SU-DHL-6 (cell line): ENCODE data around the gene PTGR3.

ENCODE experiments used
- H2AFZ ChIP-seq: fragments of 200-600 bp; sonication (generic); 2 replicates; pipeline ENCODE4 v1.6.1; 2014; ENCODE audit warnings: low read depth, mild to moderate bottlenecking, moderate library complexity, mixed read lengths, antibody characterized with exemption, low read length; ENCODE audit not compliant: severe bottlenecking
- H3F3A ChIP-seq: fragments of 200-600 bp; shearing (Covaris generic); 2 replicates; pipeline ENCODE4 v1.6.0; 2016; ENCODE audit warnings: antibody characterized with exemption, mild to moderate bottlenecking; ENCODE audit not compliant: insufficient read depth
- H3K27ac ChIP-seq: fragments of 200-600 bp; sonication (generic); 2 replicates; pipeline ENCODE4 v1.5.1; 2016; ENCODE audit warnings: low read depth, mild to moderate bottlenecking, low read length, moderate library complexity, mixed read lengths
- H3K27me3 ChIP-seq: fragments of 200-600 bp; sonication (generic), shearing (Covaris generic); 2 replicates; pipeline ENCODE4 v1.6.0; 2014; ENCODE audit warnings: mild to moderate bottlenecking, low read length
- H3K36me3 ChIP-seq: fragments of 200-600 bp; sonication (generic); 2 replicates; pipeline ENCODE4 v1.6.1; 2014; ENCODE audit warnings: mild to moderate bottlenecking, low read length, mixed read lengths
- H3K4me2 ChIP-seq: fragments of 300-600, 200-600 bp; shearing (Covaris generic), sonication (generic); 2 replicates; pipeline ENCODE4 v1.6.0; 2014; ENCODE audit warnings: low read length, low read depth, mild to moderate bottlenecking; ENCODE audit not compliant: poor library complexity, severe bottlenecking
- H3K4me3 ChIP-seq: fragments of 200-600 bp; sonication (generic); 2 replicates; pipeline ENCODE4 v1.5.1; 2014; ENCODE audit warnings: antibody characterized with exemption, low read length, mild to moderate bottlenecking, mixed read lengths; ENCODE audit not compliant: insufficient read depth, poor library complexity, severe bottlenecking
- H3K79me2 ChIP-seq: fragments of 200-600 bp; sonication (generic); 2 replicates; pipeline ENCODE4 v1.6.1; 2014; ENCODE audit warnings: mild to moderate bottlenecking, low read length, moderate library complexity; ENCODE audit not compliant: insufficient read depth
- H3K9ac ChIP-seq: fragments of 200-600 bp; sonication (generic); 2 replicates; pipeline ENCODE4 v1.7.0; 2014; ENCODE audit warnings: mild to moderate bottlenecking, low read length
- H3K9me2 ChIP-seq: fragments of 200-600 bp; sonication (generic); replicated peaks from 2 replicates; pipeline ENCODE4 v1.6.1; 2014; ENCODE audit warnings: low read length; ENCODE audit not compliant: insufficient read depth
- H3K9me3 ChIP-seq: fragments of 200-600 bp; sonication (generic); 2 replicates; pipeline ENCODE4 v1.6.1; 2014; ENCODE audit warnings: low read length, mixed read lengths; ENCODE audit not compliant: insufficient read depth
- H4K20me1 ChIP-seq: fragments of 200-600 bp; sonication (generic); 2 replicates; pipeline ENCODE4 v1.6.1; 2014; ENCODE audit warnings: low read depth, mild to moderate bottlenecking, antibody characterized with exemption, low read length, moderate library complexity, mixed read lengths
- EZH2phosphoT487 ChIP-seq: fragments of 200-600 bp; sonication (generic), shearing (Covaris generic); conservative IDR thresholded peaks from 2 replicates; pipeline ENCODE4 v1.6.1; 2018; ENCODE audit warnings: mild to moderate bottlenecking, antibody characterized with exemption, low read length, moderate library complexity, mixed read lengths
- TF ChIP-seq, protein P1 (sequence below): fragments of 200-600 bp; sonication (generic); IDR thresholded peaks from one replicate; pipeline ENCODE4 v1.5.1; 2017; ENCODE audit warnings: antibody characterized with exemption, mild to moderate bottlenecking, low read length, moderate library complexity; ENCODE audit not compliant: insufficient read depth, poor library complexity, severe bottlenecking

The PTGR3 gene

DNA sequence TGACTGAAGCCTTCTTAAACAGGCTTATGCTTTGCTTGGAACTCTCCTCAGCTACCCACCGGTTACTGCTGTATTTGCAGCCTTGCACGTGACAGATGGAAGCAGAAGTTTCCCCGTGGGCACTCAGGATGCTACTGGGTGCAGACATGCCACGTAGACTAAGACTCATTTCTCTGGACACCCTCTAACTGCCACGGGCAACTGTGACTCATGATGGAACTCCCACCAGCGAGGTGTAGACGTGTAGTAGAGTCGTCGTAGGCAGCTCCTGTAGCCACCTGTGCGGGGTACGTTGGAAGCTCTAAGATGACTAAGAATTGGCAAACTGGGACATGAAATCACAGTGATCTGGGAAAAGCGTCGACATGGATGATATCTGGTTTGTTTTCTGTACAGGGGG lies 29.2 kb upstream of the PTGR3 start:
- H3K4me3 ChIP-seq = no peak overlapping the region
- H4K20me1 ChIP-seq = no peaks in the 10 kb centered on the region
- no peak overlapping the region for H3K27ac ChIP-seq
- no peaks in the 10 kb centered on the region for H3K9me3 ChIP-seq
- H3K36me3 ChIP-seq = no peaks in the 10 kb centered on the region
- TF ChIP-seq, protein P1, sequence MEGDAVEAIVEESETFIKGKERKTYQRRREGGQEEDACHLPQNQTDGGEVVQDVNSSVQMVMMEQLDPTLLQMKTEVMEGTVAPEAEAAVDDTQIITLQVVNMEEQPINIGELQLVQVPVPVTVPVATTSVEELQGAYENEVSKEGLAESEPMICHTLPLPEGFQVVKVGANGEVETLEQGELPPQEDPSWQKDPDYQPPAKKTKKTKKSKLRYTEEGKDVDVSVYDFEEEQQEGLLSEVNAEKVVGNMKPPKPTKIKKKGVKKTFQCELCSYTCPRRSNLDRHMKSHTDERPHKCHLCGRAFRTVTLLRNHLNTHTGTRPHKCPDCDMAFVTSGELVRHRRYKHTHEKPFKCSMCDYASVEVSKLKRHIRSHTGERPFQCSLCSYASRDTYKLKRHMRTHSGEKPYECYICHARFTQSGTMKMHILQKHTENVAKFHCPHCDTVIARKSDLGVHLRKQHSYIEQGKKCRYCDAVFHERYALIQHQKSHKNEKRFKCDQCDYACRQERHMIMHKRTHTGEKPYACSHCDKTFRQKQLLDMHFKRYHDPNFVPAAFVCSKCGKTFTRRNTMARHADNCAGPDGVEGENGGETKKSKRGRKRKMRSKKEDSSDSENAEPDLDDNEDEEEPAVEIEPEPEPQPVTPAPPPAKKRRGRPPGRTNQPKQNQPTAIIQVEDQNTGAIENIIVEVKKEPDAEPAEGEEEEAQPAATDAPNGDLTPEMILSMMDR = no peak
- TF ChIP-seq EZH2phosphoT487 = no peak
- H3K27me3 ChIP-seq = no peaks in the 10 kb centered on the region
- no peaks in the 10 kb centered on the region for H3K79me2 ChIP-seq
- no peak overlapping the region for H3K4me2 ChIP-seq
- H3F3A ChIP-seq = no peaks in the 10 kb centered on the region
- H3K9me2 ChIP-seq = no peaks in the 10 kb centered on the region
- no peak overlapping the region for H2AFZ ChIP-seq
- no peak overlapping the region for H3K9ac ChIP-seq

DNA sequence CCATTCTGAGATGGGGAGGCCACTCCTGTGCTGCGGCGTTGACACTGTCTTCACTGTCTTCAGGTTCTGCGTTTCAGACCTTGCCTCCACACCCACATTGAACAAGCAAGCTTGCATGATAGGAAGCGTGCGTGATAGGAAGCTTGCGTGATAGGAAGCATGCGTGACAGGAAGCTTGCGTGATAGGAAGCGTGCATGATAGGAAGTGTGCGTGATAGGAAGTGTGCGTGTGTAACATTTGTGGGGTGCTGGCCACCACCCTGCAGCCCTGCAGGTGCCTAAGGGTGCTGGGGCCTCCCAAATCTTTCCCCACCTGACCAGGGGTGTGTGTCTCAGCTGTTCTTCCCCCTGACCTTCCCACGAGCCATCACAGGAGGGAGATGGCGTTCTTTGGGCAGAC lies 27.0 kb upstream of the PTGR3 start:
- no peak overlapping the region for H2AFZ ChIP-seq
- TF ChIP-seq, protein P1 = no peak
- no peak for TF ChIP-seq EZH2phosphoT487
- H3K9me2 ChIP-seq = no peaks in the 10 kb centered on the region
- no peak overlapping the region for H3K9ac ChIP-seq
- no peak overlapping the region for H3K27ac ChIP-seq
- H3K36me3 ChIP-seq = no peaks in the 10 kb centered on the region
- no peaks in the 10 kb centered on the region for H3F3A ChIP-seq
- H3K4me3 ChIP-seq = no peak overlapping the region
- no peak overlapping the region for H3K4me2 ChIP-seq
- H4K20me1 ChIP-seq = no peaks in the 10 kb centered on the region
- no peaks in the 10 kb centered on the region for H3K9me3 ChIP-seq
- H3K27me3 ChIP-seq = no peaks in the 10 kb centered on the region
- H3K79me2 ChIP-seq = no peaks in the 10 kb centered on the region

DNA sequence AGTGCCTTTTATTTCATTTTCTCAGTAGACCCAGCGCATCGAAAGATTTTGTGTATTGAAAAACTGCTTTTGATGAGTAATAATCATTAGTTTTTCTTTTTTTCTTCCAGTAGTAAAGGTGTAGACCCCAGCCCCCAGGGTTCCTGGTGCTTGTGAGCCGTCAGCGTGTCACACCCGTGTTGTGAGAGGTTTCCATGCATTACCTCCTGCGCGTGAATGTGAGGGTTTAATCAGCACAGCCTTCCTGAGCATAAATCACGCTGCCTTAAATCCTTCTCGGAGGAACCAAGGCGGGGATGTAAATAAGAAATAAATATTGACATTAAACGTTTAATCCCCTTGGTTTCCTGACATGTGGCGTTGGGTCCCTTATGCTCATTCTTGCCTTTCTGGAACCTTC lies 26.0 kb upstream of the PTGR3 start:
- no peak overlapping the region for H2AFZ ChIP-seq

More for the DNA sequence above, 26.0 kb upstream of the PTGR3 start:
- no peaks in the 10 kb centered on the region for H3K9me2 ChIP-seq
- no peak overlapping the region for H3K27ac ChIP-seq
- no peaks in the 10 kb centered on the region for H3K9me3 ChIP-seq
- no peaks in the 10 kb centered on the region for H3K36me3 ChIP-seq
- TF ChIP-seq, protein P1 = no peak
- no peak for TF ChIP-seq EZH2phosphoT487
- no peak overlapping the region for H3K9ac ChIP-seq
- no peak overlapping the region for H3K4me2 ChIP-seq
- H4K20me1 ChIP-seq = no peaks in the 10 kb centered on the region
- H3K27me3 ChIP-seq = no peaks in the 10 kb centered on the region
- no peaks in the 10 kb centered on the region for H3K79me2 ChIP-seq
- no peak overlapping the region for H3K4me3 ChIP-seq
- no peaks in the 10 kb centered on the region for H3F3A ChIP-seq
